HS-27A (cell line): ENCODE results near the gene OR10H5.
"Not testable (repeated sequence)": the region's sequence is repeated elsewhere in the genome, so short reads cannot be mapped to it uniquely, and the experiment has no call there.

Source experiments
- DNase-seq: peaks from one replicate; pipeline ENCODE4 v3.0.0-alpha.2; 2012; ENCODE audit warnings: low read depth, missing footprints

The OR10H5 gene

DNA sequence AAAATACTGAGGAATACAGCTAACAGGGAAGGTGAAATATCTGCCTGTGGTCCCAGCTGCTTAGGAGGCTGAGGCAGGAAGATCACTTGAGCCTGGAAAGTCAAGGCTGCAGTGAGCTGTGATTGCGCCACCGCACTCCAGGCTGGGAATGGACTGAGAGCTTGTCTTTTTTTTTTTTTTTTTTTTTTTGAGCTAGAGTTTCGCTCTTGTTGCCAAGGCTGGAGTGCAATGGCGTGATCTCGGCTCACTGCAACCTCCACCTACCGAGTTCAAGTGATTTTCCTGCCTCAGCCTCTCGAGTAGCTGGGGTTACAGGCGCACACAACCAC lies 56.4 kb downstream of the OR10H5 start:
- DNase-seq: not testable (repeated sequence)

DNA sequence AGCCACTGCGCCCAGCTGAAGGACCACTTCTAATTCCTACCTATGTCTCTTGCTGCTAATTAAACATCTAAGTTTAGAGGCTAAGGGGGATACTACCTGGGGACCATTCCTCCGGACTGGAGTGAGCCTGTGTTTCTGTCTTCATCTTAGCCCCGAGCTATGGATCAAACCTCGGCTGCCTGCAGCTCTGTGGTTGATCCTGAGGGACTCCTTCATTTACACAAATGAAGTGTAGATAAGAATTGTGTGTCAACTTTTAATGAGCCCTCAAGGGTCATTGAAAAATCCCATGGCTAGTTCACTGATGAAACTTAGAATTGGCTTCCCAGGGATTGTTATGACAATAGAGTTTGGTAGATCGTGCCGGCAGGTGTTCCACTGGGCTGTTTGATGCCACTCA lies 59.5 kb downstream of the OR10H5 start:
- no peak for DNase-seq

DNA sequence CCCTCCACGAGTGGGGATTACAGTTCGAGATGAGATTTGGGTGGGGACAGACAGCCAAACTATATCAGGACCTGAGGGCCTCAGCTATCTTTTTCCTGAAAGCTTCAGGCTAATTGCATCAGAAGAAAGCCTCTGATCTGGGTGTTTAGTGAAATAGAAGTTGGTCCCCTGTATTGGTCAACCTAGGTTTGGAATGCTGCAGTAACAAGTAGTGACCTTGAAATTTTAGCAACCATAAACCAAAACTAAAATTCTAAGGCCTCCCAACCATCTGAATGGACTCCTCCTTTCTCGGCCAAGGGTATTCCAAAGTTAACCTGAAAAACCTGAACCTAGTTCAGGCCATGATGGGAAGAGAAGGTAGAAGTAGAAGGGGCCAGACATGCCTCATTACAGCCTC lies 62.9 kb downstream of the OR10H5 start:
- no peak for DNase-seq
